NCI-H748 (cell line): Measurements from ENCODE around the gene TPX2.

Experiments
- DNase-seq: peaks from one replicate; lab custom pipeline; 2025; ENCODE audit not compliant: unreplicated experiment; lab: John Stamatoyannopoulos, UW

Gene TPX2

DNA sequence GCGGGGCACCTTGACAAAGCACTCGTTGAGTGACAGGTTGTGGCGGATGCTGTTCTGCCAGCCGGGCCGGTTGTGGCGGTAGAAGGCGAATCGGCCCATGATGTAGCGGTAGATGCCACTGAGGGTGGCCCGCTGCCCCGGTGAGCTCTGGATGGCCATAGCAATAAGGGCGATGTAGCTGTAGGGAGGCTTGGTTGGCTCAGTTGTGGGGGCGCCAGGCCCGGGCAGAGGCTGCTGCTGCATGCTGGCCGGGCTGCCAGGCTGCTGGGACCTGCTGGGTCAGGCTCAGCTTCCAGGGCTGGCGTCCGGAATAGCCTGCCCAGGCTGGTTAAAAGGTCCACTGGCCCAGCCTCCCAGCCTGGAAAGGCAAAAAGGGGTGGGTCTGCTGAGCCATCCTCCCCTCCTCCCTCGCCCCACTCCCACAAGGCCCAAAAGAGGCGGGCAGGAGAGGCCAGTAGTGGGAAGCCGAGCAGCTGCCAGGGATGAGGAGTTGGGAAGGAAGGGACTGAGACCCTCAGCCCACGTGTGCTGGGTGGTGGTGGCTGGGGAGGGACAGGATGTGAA, 106.3 kb downstream of the TPX2 start, which contains the start of gene FOXS1:
Gene FOXS1, minus strand, starts transcription at position 305 of the 564 bp plus-strand sequence. Its CDS starts 62 bp downstream, at position 243.
- no peak for DNase-seq

GRCh38 chr20:31846793-31847138, 107.7 kb downstream of the TPX2 start:
- no peak for DNase-seq

GRCh38 chr20:31848088-31848999, 109.3 kb downstream of the TPX2 start:
- DNase-seq: no peak

DNA sequence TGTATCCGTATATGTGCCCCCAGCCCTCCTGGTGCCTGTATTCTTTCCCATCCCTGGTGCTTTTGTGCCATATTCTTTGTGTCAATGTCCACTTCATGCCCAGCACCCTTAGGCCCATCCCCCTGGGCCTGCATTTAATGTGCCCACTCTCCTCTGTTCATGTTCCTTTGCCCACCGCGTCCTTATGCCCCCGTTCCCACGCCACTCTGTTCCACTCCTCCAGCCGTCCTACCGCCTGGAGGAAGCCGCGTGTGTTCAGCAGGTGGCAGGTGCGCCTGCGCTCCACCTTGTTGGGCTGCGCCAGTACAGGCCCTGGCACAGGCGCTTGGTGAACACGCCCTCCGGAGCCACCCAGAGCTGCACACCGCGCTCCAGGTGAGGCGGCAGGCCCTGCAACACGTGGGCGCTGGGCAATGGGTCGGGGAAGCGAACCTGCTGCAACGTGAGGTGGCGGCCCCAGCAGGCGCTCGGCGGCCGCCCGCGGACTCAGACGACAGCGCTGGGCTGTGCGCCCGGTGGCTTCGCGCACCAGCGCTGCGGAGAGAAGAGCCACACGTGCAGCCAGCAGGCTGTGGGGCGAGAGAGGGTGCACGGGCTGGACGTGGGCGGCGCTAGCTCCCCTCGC, 110.3 kb downstream of the TPX2 start:
- peak; percentile 68 for DNase-seq
